ENCODE measurements around the gene CTXND1. TPM values are rescaled to one million over a fixed set of nuclear protein-coding genes. Genes with fewer than 3 reads are reported as not detected.

CTXND1 gene
- total and polyA plus RNA-seq, 7 donors = 0.01 to 0.07 (median 0.04) TPM; not detected in 3

DNA sequence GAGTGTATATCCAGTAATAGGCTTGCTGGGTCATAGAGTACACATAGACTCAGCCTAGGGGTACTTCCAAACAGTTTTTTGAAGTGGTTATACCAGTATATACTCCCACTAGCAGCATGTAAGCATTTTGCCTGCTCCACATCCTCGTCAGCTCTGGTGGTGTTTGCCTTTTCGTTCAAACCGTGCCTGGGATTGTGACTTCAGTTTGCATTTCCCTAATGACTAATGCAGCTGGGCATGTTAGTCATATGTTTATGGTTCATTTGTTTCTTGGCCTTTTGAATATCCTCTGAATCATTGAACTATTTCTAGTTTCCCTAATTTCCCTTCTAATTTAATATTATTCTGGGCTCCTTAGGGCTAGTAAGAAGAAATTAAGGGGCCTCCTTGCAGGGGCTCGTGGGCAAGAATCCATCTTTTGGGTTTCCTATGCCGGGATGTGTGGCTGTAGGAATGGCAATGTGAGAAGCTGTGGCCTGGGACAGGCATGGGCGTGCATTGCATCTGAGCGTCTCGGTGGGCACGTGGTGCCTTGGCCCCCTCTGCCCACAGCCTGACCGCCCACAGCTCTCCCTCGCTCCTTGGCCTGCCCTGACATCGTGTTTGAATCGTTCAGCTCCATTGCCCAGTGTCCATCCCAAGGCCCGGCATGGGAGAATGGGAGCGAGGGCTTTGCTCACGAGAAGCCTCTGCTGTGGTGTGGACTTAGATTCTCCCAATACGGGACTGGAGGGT is 72.8 kb downstream of the CTXND1 start:
- ATAC-seq (no peak), DNase-seq (no peak)
- H3K4me3 ChIP-seq = no peak overlapping the region
- WGBS, 3 donors = 63 to 72% (median 72%) methylated on average over 17 of the region's 17 CpGs
- intact Hi-C loops (cut with DNase I) = loop anchor here in 1 of 2 donors (10.0 kb wide), 2 partner anchors 284 to 794 kb away; partner anchors contain the start of gene MTHFS
- peaks cover 0 to 34% of the 10 kb centered on the region in 2 donors for H3K36me3 ChIP-seq (ENCODE audit: insufficient read depth in 1 of 2, low read depth in 1 of 2)
- TF ChIP-seq, protein P1, sequence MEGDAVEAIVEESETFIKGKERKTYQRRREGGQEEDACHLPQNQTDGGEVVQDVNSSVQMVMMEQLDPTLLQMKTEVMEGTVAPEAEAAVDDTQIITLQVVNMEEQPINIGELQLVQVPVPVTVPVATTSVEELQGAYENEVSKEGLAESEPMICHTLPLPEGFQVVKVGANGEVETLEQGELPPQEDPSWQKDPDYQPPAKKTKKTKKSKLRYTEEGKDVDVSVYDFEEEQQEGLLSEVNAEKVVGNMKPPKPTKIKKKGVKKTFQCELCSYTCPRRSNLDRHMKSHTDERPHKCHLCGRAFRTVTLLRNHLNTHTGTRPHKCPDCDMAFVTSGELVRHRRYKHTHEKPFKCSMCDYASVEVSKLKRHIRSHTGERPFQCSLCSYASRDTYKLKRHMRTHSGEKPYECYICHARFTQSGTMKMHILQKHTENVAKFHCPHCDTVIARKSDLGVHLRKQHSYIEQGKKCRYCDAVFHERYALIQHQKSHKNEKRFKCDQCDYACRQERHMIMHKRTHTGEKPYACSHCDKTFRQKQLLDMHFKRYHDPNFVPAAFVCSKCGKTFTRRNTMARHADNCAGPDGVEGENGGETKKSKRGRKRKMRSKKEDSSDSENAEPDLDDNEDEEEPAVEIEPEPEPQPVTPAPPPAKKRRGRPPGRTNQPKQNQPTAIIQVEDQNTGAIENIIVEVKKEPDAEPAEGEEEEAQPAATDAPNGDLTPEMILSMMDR (IDR thresholded peaks at IDR 0.05) = no peak
- no peaks in the 10 kb centered on the region for H3K27me3 ChIP-seq (ENCODE audit: insufficient read depth in 3 of 3, low read length in 2 of 3)
- peaks cover 47% of the 10 kb centered on the region for H3K4me1 ChIP-seq
- peak overlapping the region; percentile 60 for H3K27ac ChIP-seq
- no peaks in the 10 kb centered on the region for H3K9me3 ChIP-seq

DNA sequence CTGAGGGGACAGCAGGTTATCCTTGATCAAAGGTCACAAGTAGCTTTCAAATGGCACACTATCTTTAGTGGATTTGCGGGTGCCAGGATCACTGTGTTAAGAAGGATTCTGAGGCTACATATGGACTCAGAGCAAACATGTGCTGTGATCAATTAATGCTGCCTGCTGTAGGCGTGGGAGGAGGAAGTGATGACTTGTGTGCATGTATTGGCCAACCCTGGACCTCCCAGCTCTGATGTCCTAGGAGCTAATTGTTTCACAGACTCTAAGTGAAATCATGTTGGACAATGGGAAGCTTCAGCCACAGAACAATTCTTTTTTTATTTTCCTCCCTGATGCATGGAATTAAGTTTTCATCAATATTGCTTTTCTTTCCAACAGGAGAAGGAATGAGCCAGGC is 74.9 kb downstream of the CTXND1 start:
- H3K27me3 ChIP-seq (ENCODE audit: insufficient read depth in 3 of 3, low read length in 2 of 3) = no peaks in the 10 kb centered on the region
- peaks cover 36% of the 10 kb centered on the region for H3K4me1 ChIP-seq
- intact Hi-C loops (cut with DNase I) = loop anchor here in 1 of 2 donors (10.0 kb wide), 2 partner anchors 282 to 792 kb away; partner anchors contain the start of gene MTHFS
- H3K4me3 ChIP-seq = no peak overlapping the region
- ATAC-seq (no peak), DNase-seq (no peak)
- TF ChIP-seq, protein P1 (IDR thresholded peaks at IDR 0.05) = no peak
- H3K36me3 ChIP-seq (ENCODE audit: insufficient read depth in 1 of 2, low read depth in 1 of 2) = peaks cover 0 to 34% of the 10 kb centered on the region in 2 donors
- H3K9me3 ChIP-seq = no peaks in the 10 kb centered on the region
- H3K27ac ChIP-seq = no peak overlapping the region
- WGBS, 3 donors = 90 to 98% (median 97%) methylated on average over 2 of the region's 2 CpGs

DNA sequence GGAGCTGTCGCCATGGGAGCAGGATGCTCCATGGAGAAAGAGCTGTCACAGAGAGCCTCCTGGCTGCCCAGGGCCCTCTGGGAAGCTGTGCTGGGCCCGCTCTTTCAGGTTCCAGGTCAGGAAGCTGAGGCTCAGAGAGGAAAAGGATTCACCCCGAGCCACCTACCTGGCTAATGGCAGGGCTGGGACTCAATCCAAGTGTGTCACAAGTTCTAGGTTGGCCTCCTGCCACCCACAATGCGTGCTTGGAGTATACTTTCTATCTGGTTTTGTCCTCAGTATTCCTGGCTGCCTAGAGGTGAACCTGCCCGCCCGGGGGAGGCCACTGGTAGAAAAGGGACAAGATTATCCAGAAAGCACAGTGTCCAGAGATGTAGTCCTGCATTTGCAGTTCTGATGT is 75.6 kb downstream of the CTXND1 start:
- Histone ChIP-seq H3K4me3 (no peak overlapping the region), H3K27me3 (ENCODE audit: insufficient read depth in 3 of 3, low read length in 2 of 3) (no peaks in the 10 kb centered on the region), H3K9me3 (no peaks in the 10 kb centered on the region), H3K4me1 (peaks cover 32% of the 10 kb centered on the region), H3K36me3 (ENCODE audit: insufficient read depth in 1 of 2, low read depth in 1 of 2) (peaks cover 0 to 30% of the 10 kb centered on the region in 2 donors), H3K27ac (peak overlapping the region; percentile 41)
- TF ChIP-seq, protein P1 (IDR thresholded peaks at IDR 0.05) = no peak
- DNase-seq = peak in 1 of 2 donors; percentile 44
- no peak for ATAC-seq
- intact Hi-C loops (cut with DNase I) = loop anchor here in 1 of 2 donors (10.0 kb wide), 2 partner anchors 282 to 792 kb away; partner anchors contain the start of gene MTHFS
- WGBS, 3 donors = 62 to 72% (median 70%) methylated on average over 6 of the region's 6 CpGs

DNA sequence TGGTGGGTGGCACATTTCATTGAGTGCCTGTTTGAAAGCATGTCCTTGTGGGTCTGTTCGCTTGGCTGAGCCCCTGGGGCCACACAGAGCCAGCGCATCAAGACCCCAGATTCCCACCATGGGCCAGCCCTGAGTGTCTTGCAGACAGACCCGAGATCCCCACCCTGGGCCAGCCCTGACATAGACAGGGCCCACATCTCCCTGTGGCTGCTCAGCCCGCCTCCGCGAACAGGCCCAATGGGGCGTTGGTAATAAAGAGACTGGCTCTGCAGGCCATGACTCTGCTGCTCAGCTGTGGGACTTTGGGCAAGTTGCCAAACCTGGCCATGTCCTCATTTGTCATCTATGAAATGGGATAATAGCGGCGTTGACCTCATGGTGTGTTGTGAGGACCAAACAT is 76.6 kb downstream of the CTXND1 start:
- ATAC-seq (no peak), DNase-seq (peak in 1 of 2 donors; percentile 47)
- H3K4me3 ChIP-seq = no peak overlapping the region
- WGBS, 3 donors = 95 to 96% (median 95%) methylated on average over 9 of the region's 9 CpGs
- TF ChIP-seq, protein P1 (IDR thresholded peaks at IDR 0.05) = no peak
- no peaks in the 10 kb centered on the region for H3K9me3 ChIP-seq
- H3K4me1 ChIP-seq = peaks cover 32% of the 10 kb centered on the region
- H3K36me3 ChIP-seq (ENCODE audit: insufficient read depth in 1 of 2, low read depth in 1 of 2) = peaks cover 0 to 20% of the 10 kb centered on the region in 2 donors
- no peak overlapping the region for H3K27ac ChIP-seq
- intact Hi-C loops (cut with DNase I) = loop anchor here in 1 of 2 donors (10.0 kb wide), 2 partner anchors 281 to 791 kb away; partner anchors contain the start of gene MTHFS
- H3K27me3 ChIP-seq (ENCODE audit: insufficient read depth in 3 of 3, low read length in 2 of 3) = no peaks in the 10 kb centered on the region

Measured in psoas muscle (tissue), 8 donors.